HepG2 (cell line): ENCODE data around the gene OR1F1. TPM values are rescaled to one million over a fixed set of nuclear protein-coding genes. Genes with fewer than 3 reads are reported as not detected.
A peak's percentile ranks its signal among the peaks of the same experiment; 100 is the strongest.

ENCODE experiments used
- ATAD3A ChIP-seq: sonication (generic); formaldehyde crosslinking; IDR thresholded peaks from 2 replicates; pipeline ENCODE4 v1.4.0; 2020; ENCODE audit warnings: missing genetic modification reagents
- BCL6 ChIP-seq: IDR thresholded peaks from 2 replicates; pipeline ENCODE4 v1.6.1; 2016; ENCODE audit warnings: missing genetic modification reagents, missing compliant biosample characterization
- CCAR2 ChIP-seq: fragments of 200-400 bp; formaldehyde crosslinking; optimal IDR thresholded peaks from 2 replicates; pipeline ENCODE3; 2018; ENCODE audit warnings: low read depth, mild to moderate bottlenecking, low read length, moderate library complexity
- MAZ ChIP-seq, 2 experiments: sonication (generic) in 1 of 2; formaldehyde crosslinking in 1 of 2; IDR thresholded peaks; 2 replicates each; pipeline versions ENCODE4 v1.5.0 to v1.6.1; 2012 to 2020; ENCODE audit warnings: low read depth in 2 of 2, mild to moderate bottlenecking in 2 of 2, borderline replicate concordance in 1 of 2, improper control_type of control experiment in 1 of 2, low read length in 1 of 2, missing genetic modification reagents in 1 of 2, moderate library complexity in 1 of 2
- NFYB ChIP-seq: sonication (generic); formaldehyde crosslinking; IDR thresholded peaks from 2 replicates; pipeline ENCODE4 v1.4.0; 2020; ENCODE audit warnings: missing genetic modification reagents
- ZBTB40 ChIP-seq, 2 experiments: fragments of 450-650 bp in 1 of 2; sonication (generic) in 1 of 2; formaldehyde crosslinking in 1 of 2; IDR thresholded peaks; 2 replicates each; pipeline versions ENCODE4 v1.6.1 to v1.8.0; 2016 to 2022; ENCODE audit warnings: antibody characterized with exemption in 1 of 2, mild to moderate bottlenecking in 1 of 2, missing genetic modification reagents in 1 of 2
- ZNF260 ChIP-seq: sonication (generic); formaldehyde crosslinking; IDR thresholded peaks from 2 replicates; pipeline ENCODE4 v1.4.0; 2020; ENCODE audit warnings: missing genetic modification reagents, low read depth, mild to moderate bottlenecking, borderline replicate concordance
- polyA plus RNA-seq, 8 experiments: library from polyadenylated mRNA; depleted of rRNA in 3 of 8; stranded (reverse) in 7 of 8; unstranded in 1 of 8; fragments of >200 nt; fragmentation: Illumina TruSeq in 4 of 8; extraction: Trizol in 4 of 8; gene quantifications; 2 replicates each; pipeline versions ENCODE4 v1.2.1 to v1.2.3, GENCODE V29; 2011 to 2016; ENCODE audit warnings: low read depth in 4 of 8, missing spikeins in 1 of 8, mixed read lengths in 1 of 8; ENCODE audit not compliant: insufficient read depth in 1 of 8
- total RNA-seq, 5 experiments: library from RNA; depleted of rRNA; stranded (reverse); fragments of >200 nt; fragmentation: Illumina TruSeq; extraction: Trizol; gene quantifications; 2 replicates each; pipeline ENCODE4 v1.2.3, GENCODE V29; 2016; ENCODE audit warnings: low read depth in 1 of 5
- TF ChIP-seq, protein P1 (sequence below): sonication (generic); formaldehyde crosslinking; IDR thresholded peaks from 2 replicates; pipeline ENCODE4 v1.4.0; 2020; ENCODE audit warnings: missing genetic modification reagents, borderline replicate concordance

Gene OR1F1
- total and polyA plus RNA-seq, 2 of the 13 experiments (the other 11 are each of a cell fraction or from before 2014, with no cell fraction given): 0.90 TPM; not detected in 1

GRCh38 chr16:3207086-3207953 is 19.3 kb downstream of the OR1F1 start (continued):
- TF ChIP-seq ZNF260 (no peak), ATAD3A (CRISPR knock-in tag) (no peak), BCL6 (CRISPR knock-in tag) (peak; percentile 8; the same call in 1 of the 2 replicates), MAZ (IDR thresholded peaks at IDR 0.05; ENCODE audit: borderline replicate concordance, low read depth, low read length) (no peak), MAZ (CRISPR knock-in tag; IDR thresholded peaks at IDR 0.05; ENCODE audit: low read depth) (peak; percentile 44; the same call in 1 of the 2 replicates), CCAR2 (no peak), NFYB (CRISPR knock-in tag) (peak; percentile 72), ZBTB40 (IDR thresholded peaks at IDR 0.05) (no peak), ZBTB40 (CRISPR knock-in tag; IDR thresholded peaks at IDR 0.05) (no peak)
- TF ChIP-seq, protein P1, sequence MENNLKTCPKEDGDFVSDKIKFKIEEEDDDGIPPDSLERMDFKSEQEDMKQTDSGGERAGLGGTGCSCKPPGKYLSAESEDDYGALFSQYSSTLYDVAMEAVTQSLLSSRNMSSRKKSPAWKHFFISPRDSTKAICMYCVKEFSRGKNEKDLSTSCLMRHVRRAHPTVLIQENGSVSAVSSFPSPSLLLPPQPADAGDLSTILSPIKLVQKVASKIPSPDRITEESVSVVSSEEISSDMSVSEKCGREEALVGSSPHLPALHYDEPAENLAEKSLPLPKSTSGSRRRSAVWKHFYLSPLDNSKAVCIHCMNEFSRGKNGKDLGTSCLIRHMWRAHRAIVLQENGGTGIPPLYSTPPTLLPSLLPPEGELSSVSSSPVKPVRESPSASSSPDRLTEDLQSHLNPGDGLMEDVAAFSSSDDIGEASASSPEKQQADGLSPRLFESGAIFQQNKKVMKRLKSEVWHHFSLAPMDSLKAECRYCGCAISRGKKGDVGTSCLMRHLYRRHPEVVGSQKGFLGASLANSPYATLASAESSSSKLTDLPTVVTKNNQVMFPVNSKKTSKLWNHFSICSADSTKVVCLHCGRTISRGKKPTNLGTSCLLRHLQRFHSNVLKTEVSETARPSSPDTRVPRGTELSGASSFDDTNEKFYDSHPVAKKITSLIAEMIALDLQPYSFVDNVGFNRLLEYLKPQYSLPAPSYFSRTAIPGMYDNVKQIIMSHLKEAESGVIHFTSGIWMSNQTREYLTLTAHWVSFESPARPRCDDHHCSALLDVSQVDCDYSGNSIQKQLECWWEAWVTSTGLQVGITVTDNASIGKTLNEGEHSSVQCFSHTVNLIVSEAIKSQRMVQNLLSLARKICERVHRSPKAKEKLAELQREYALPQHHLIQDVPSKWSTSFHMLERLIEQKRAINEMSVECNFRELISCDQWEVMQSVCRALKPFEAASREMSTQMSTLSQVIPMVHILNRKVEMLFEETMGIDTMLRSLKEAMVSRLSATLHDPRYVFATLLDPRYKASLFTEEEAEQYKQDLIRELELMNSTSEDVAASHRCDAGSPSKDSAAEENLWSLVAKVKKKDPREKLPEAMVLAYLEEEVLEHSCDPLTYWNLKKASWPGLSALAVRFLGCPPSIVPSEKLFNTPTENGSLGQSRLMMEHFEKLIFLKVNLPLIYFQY: no peak; the same call in 1 of the 2 replicates
